ENCODE data around the gene SF1.

The SF1 gene

DNA sequence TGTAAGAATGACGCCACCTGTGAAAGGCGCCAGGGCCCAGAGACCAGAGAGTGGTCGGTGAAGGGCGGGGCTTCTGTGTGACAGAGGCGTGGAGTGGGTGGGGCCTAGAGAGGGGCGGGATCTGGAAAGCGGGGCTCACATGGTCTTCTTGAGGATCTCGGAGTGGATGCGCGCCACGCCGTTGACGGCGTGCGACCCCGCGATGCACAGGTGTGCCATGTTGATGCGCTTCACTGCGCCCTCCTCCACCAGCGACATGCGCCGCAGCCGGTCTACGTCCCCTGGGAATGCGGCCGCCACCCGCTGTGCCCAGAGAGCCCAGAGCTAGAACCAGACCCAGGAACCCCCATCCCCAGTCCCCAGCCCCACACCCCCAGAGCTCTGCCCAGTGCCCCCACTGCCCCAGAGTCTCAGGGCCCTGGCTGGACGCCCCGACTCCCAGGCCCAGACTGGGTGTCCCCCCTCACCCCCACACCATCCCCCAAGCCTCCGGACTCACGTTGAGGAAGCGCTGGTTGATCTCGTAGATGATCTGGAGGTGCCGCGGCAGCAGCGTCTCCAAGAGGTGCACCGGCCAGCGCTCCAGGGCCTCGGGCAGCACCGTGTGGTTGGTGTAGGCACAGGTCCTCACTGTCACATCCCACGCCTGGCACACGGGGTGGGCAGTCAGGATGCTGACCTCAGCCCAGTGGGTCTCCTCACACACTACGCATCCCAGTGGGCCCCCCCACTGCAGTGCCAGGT, 24.8 kb downstream of the SF1 start:
- no peak overlapping the region for H3K4me3 ChIP-seq (ENCODE audit: low read depth, low read length)
- TF ChIP-seq, protein P1, sequence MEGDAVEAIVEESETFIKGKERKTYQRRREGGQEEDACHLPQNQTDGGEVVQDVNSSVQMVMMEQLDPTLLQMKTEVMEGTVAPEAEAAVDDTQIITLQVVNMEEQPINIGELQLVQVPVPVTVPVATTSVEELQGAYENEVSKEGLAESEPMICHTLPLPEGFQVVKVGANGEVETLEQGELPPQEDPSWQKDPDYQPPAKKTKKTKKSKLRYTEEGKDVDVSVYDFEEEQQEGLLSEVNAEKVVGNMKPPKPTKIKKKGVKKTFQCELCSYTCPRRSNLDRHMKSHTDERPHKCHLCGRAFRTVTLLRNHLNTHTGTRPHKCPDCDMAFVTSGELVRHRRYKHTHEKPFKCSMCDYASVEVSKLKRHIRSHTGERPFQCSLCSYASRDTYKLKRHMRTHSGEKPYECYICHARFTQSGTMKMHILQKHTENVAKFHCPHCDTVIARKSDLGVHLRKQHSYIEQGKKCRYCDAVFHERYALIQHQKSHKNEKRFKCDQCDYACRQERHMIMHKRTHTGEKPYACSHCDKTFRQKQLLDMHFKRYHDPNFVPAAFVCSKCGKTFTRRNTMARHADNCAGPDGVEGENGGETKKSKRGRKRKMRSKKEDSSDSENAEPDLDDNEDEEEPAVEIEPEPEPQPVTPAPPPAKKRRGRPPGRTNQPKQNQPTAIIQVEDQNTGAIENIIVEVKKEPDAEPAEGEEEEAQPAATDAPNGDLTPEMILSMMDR (IDR thresholded peaks at IDR 0.05; ENCODE audit: borderline replicate concordance, insufficient read depth, low read depth, low read length), result no peak

DNA sequence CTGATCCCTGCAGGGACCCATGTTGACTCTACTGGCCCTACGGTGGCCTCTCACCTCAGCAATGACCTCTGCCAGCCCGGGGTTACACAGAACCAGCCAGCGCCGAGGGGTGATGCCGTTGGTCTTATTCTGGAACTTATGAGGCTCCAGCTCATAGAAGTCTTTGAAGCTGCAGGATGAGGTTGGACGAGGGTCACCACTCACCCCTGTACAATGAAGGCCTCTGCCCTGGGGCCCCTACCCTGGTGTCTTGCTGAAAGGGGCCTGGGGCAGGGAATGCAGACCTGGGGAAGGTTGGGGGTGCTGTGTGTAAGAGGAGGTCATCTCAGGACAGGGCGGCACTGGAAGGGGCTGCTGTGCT, 25.3 kb downstream of the SF1 start:
- no peak overlapping the region for H3K4me3 ChIP-seq (ENCODE audit: low read depth, low read length)
- TF ChIP-seq, protein P1 (IDR thresholded peaks at IDR 0.05; ENCODE audit: borderline replicate concordance, insufficient read depth, low read depth, low read length), result no peak

DNA sequence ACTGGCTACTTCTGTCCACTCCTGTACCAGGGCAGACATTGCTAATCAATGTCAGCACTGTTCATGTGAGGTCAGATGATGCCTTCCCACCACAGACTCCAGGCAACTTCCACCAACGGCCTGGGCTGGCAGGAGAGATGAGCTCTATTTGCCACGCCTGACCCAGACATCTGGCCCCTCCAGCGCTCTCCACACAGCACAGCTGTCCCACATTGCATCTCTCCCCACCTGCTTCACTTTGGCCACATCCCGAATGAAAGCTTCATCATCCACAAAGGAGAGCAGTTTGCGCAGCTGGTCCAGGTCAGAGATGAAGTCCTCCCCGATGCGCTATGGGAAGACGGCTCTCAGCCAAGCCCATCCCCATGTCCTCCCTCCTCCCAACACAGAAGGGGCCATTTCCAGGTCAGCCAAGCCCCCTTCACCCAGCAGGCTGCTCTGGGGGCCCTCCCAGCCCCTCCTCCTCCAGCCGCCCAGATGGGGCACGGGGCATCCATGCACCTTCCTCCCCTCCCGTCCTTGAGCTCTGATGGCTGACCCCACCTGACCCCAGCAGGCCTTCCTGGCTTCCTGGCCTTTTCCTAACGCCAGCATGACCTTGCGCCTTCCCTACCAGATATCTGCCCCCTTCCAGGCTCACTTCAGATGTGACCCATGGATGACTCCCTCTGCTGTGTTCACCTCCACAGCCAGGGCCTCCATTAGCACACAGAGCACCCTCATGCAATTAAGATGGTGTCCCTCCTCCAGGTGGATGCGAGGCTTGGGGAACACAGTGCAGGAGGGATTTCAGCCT, 26.0 kb downstream of the SF1 start:
- H3K4me3 ChIP-seq (ENCODE audit: low read depth, low read length), result no peak overlapping the region
- TF ChIP-seq, protein P1 (IDR thresholded peaks at IDR 0.05; ENCODE audit: borderline replicate concordance, insufficient read depth, low read depth, low read length), result no peak

DNA sequence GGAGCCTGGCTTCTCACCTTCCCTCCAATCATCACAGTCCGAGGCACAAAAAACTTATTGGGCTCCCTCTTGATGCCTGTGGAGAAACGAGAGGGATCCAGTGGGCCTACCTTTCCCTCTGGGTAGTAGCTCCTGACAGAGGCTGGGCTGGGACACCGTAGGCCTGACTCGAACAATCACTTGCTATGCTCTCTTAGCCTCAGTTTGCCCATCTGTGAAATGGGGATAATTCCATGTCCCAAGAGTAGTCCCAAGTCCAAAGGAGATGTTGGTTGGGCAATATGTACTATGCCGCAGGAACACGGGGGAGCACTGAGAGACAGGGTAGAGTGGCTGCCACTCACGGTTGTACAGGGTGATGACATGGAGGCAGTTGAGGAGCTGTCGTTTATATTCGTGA, 26.8 kb downstream of the SF1 start:
- TF ChIP-seq, protein P1 (IDR thresholded peaks at IDR 0.05; ENCODE audit: borderline replicate concordance, insufficient read depth, low read depth, low read length), result no peak
- no peak overlapping the region for H3K4me3 ChIP-seq (ENCODE audit: low read depth, low read length)

DNA sequence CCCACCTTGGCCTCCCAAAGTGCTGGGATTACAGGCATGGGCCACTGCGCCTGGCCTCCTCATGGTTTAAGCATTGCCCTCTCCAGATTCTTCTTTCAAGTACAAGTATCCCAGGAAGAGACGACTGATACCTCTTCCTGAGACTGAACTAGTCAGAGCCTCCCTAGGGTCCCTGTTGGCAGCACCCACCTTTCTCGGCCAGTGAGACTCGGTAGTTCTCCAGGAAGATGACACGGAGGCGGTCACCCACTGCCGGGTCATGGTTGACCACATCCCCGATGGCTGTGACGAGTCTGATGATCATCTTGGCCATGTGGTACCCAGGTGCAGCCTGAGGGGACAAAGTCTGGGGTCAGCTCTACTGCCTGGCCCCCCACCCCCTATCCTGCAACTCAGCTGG, 27.2 kb downstream of the SF1 start:
- H3K4me3 ChIP-seq (ENCODE audit: low read depth, low read length), result no peak overlapping the region
- TF ChIP-seq, protein P1 (IDR thresholded peaks at IDR 0.05; ENCODE audit: borderline replicate concordance, insufficient read depth, low read depth, low read length), result no peak

DNA sequence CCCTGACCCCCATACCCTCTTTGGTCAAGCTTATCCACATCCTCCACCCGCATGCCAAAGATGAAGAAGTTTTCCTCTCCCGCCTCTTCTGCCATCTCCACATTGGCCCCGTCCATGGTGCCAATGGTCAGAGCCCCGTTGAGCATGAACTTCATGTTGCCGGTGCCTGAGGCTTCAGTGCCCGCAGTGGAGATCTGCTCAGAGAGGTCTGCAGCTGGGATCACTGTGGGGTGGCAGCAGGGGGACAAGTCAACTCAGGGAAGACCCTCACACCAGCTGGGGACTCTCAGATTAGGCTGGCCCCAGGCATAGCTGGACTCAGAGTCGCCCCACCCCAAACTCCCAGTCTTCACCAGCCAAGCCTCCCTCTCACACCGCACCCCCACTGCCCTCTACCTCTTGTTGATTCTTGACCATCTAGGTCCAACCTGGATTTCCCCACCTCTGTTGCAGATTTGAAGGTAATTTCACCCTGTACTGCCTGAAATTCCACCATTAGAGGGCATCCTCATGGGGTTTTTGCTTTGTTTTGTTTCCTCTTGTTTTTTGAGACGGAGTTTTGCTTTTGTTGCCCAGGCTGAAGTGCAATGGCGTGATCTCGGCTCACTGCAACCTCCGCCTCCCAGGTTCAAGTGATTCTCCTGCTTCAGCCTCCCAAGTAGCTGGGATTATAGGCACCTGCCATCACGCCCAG, 27.8 kb downstream of the SF1 start:
- TF ChIP-seq, protein P1 (IDR thresholded peaks at IDR 0.05; ENCODE audit: borderline replicate concordance, insufficient read depth, low read depth, low read length), result no peak
- H3K4me3 ChIP-seq (ENCODE audit: low read depth, low read length), result no peak overlapping the region
